H1 (cell line): Measurements from ENCODE around the gene CACNA2D4. TPM values are rescaled to one million over a fixed set of nuclear protein-coding genes. Genes with fewer than 3 reads are reported as not detected.

Source experiments
- CTCF ChIA-PET: fragments of 300-600 bp; sonication (Branson Sonifier 250); formaldehyde crosslinking; loops from one replicate; lab custom pipeline; 2021; ENCODE audit not compliant: partially characterized antibody; lab: Charles Lee
- POLR2A ChIA-PET: fragments of 300-600 bp; sonication (Branson Sonifier 250); formaldehyde crosslinking; loops from one replicate; lab custom pipeline; 2021; ENCODE audit warnings: inconsistent platforms; ENCODE audit not compliant: partially characterized antibody; lab: Charles Lee
- DNase-seq, 2 experiments: peaks; one replicate each; pipeline versions ENCODE4 v3.0.0 to v3.0.0-alpha.2; 2010 to 2022; ENCODE audit warnings: low spot score in 2 of 2, low read depth in 1 of 2, mixed read lengths in 1 of 2
- FAIRE-seq: peaks from 2 replicates; lab custom pipeline; 2011; peaks lifted over from hg19 to GRCh38; lab: Jason Lieb, UNC
- H2AFZ ChIP-seq: 2 replicates; pipeline ENCODE4 v1.8.1; 2012; ENCODE audit warnings: low read length, inconsistent platforms
- H2AK5ac ChIP-seq: 2 replicates; pipeline ENCODE4 v1.6.1; 2013; ENCODE audit warnings: low read depth, low read length
- H2BK120ac ChIP-seq: replicated peaks from 2 replicates; pipeline ENCODE3; 2013; ENCODE audit warnings: low read depth, low read length, inconsistent platforms
- H2BK12ac ChIP-seq: 2 replicates; pipeline ENCODE4 v1.6.1; 2013; ENCODE audit warnings: low read depth, low read length
- H2BK15ac ChIP-seq: 2 replicates; pipeline ENCODE4 v1.6.1; 2013; ENCODE audit warnings: low read length
- H2BK20ac ChIP-seq: 2 replicates; pipeline ENCODE4 v1.6.1; 2013; ENCODE audit warnings: low read length
- H2BK5ac ChIP-seq: 2 replicates; pipeline ENCODE4 v1.6.1; 2013; ENCODE audit warnings: low read depth, low read length
- H3K14ac ChIP-seq: 2 replicates; pipeline ENCODE4 v1.6.1; 2013; ENCODE audit warnings: inconsistent platforms; ENCODE audit not compliant: insufficient read length
- H3K18ac ChIP-seq: 2 replicates; pipeline ENCODE4 v1.6.1; 2013; ENCODE audit warnings: low read length; ENCODE audit errors: extremely low read depth
- H3K23ac ChIP-seq: 2 replicates; pipeline ENCODE4 v1.6.1; 2013; ENCODE audit warnings: inconsistent platforms; ENCODE audit not compliant: insufficient read length
- H3K23me2 ChIP-seq: 2 replicates; pipeline ENCODE4 v1.6.1; 2013; ENCODE audit warnings: low read depth, low read length
- H3K27ac ChIP-seq: 2 replicates; pipeline ENCODE4 v1.6.1; 2011; ENCODE audit warnings: low read depth, low read length, inconsistent platforms
- H3K27me3 ChIP-seq, 4 experiments: replicated peaks in 1 of 4; 1 replicate in 1 of 4; 2 replicates in 3 of 4; pipeline versions ENCODE4 v1.6.1 to v1.8.1; 2011 to 2013; ENCODE audit warnings: low read length in 3 of 4, mild to moderate bottlenecking in 3 of 4, inconsistent platforms in 2 of 4, mixed read lengths in 2 of 4, moderate library complexity in 1 of 4; ENCODE audit not compliant: control insufficient read depth in 3 of 4, insufficient read depth in 3 of 4; ENCODE audit errors: extremely low read depth in 1 of 4
- H3K36me3 ChIP-seq, 4 experiments: 2 replicates each; pipeline versions ENCODE4 v1.6.1 to v1.8.1; 2011 to 2013; ENCODE audit warnings: mild to moderate bottlenecking in 4 of 4, low read length in 3 of 4, moderate library complexity in 2 of 4, control low read depth in 1 of 4, inconsistent platforms in 1 of 4; ENCODE audit not compliant: insufficient read depth in 4 of 4, control insufficient read depth in 2 of 4
- H3K4ac ChIP-seq: replicated peaks from 2 replicates; pipeline ENCODE3; 2013; ENCODE audit warnings: low read length, low read depth, mixed read lengths, inconsistent platforms; ENCODE audit not compliant: insufficient read length
- H3K4me1 ChIP-seq, 4 experiments: replicated peaks in 1 of 4; 1 replicate in 1 of 4; 2 replicates in 3 of 4; pipeline versions ENCODE4 v1.6.1 to v1.8.1; 2011 to 2013; ENCODE audit warnings: low read length in 3 of 4, inconsistent platforms in 2 of 4, mixed read lengths in 1 of 4; ENCODE audit not compliant: insufficient read depth in 4 of 4, control insufficient read depth in 3 of 4
- H3K4me2 ChIP-seq, 2 experiments: 2 replicates each; pipeline versions ENCODE4 v1.6.1 to v1.8.1; 2011 to 2013; ENCODE audit warnings: low read depth in 2 of 2, low read length in 2 of 2, control low read depth in 1 of 2, inconsistent platforms in 1 of 2, mild to moderate bottlenecking in 1 of 2; ENCODE audit not compliant: insufficient read depth in 1 of 2
- H3K4me3 ChIP-seq, 4 experiments: fragments of 200-600, 300-600 bp in 1 of 4; sonication (generic), shearing (Covaris generic), sonication (Bioruptor Twin) in 1 of 4; 2 replicates each; pipeline versions ENCODE4 v1.5.1 to v1.8.1; 2011 to 2016; ENCODE audit warnings: low read length in 4 of 4, low read depth in 3 of 4, control low read depth in 2 of 4, inconsistent platforms in 2 of 4, mild to moderate bottlenecking in 2 of 4, mixed read lengths in 1 of 4, moderate library complexity in 1 of 4; ENCODE audit not compliant: insufficient read depth in 2 of 4; ENCODE audit errors: extremely low read depth in 1 of 4
- H3K56ac ChIP-seq: replicated peaks from 2 replicates; pipeline ENCODE3; 2013; ENCODE audit warnings: low read depth, mild to moderate bottlenecking, mixed read lengths, low read length, inconsistent platforms; ENCODE audit not compliant: insufficient read length
- H3K79me1 ChIP-seq: 2 replicates; pipeline ENCODE4 v1.6.1; 2013; ENCODE audit warnings: low read depth, low read length, control low read depth
- H3K79me2 ChIP-seq, 2 experiments: 2 replicates each; pipeline versions ENCODE4 v1.6.1 to v1.8.1; 2012 to 2013; ENCODE audit warnings: low read length in 2 of 2, mild to moderate bottlenecking in 2 of 2, inconsistent platforms in 1 of 2; ENCODE audit not compliant: insufficient read depth in 2 of 2, control insufficient read depth in 1 of 2
- H3K9ac ChIP-seq, 4 experiments: replicated peaks in 1 of 4; 1 replicate in 1 of 4; 2 replicates in 3 of 4; pipeline versions ENCODE4 v1.6.1 to v1.8.1; 2011 to 2013; ENCODE audit warnings: low read depth in 3 of 4, low read length in 3 of 4, control low read depth in 2 of 4, mild to moderate bottlenecking in 2 of 4, moderate library complexity in 2 of 4, inconsistent platforms in 1 of 4; ENCODE audit errors: extremely low read depth in 1 of 4
- H3K9me3 ChIP-seq, 2 experiments: 2 replicates each; pipeline versions ENCODE4 v1.6.1 to v1.8.1; 2012 to 2013; ENCODE audit warnings: mild to moderate bottlenecking in 2 of 2, moderate library complexity in 2 of 2, control low read depth in 1 of 2, inconsistent platforms in 1 of 2, low read depth in 1 of 2, low read length in 1 of 2, mixed read lengths in 1 of 2; ENCODE audit not compliant: insufficient read depth in 2 of 2
- H4K20me1 ChIP-seq, 2 experiments: replicated peaks in 1 of 2; 2 replicates each; pipeline versions ENCODE3 to v1.8.1; 2011 to 2013; ENCODE audit warnings: inconsistent platforms in 2 of 2, low read length in 2 of 2, mild to moderate bottlenecking in 1 of 2; ENCODE audit not compliant: insufficient read depth in 2 of 2, control insufficient read depth in 1 of 2
- H4K5ac ChIP-seq: 2 replicates; pipeline ENCODE4 v1.6.1; 2013; ENCODE audit warnings: low read length, low read depth, mixed read lengths, inconsistent platforms; ENCODE audit not compliant: insufficient read length
- H4K8ac ChIP-seq: 2 replicates; pipeline ENCODE4 v1.8.0; 2013; ENCODE audit warnings: mild to moderate bottlenecking, moderate library complexity, low read length, inconsistent platforms; ENCODE audit not compliant: insufficient read depth; ENCODE audit errors: extremely low read depth
- H4K91ac ChIP-seq: replicated peaks from 2 replicates; pipeline ENCODE3; 2013; ENCODE audit warnings: low read length, mixed read lengths, inconsistent platforms; ENCODE audit not compliant: insufficient read length
- CTCF ChIP-seq, 3 experiments: IDR thresholded peaks; 1 replicate in 2 of 3; 2 replicates in 1 of 3; pipeline versions ENCODE4 v1.5.1 to v1.6.1; 2011; ENCODE audit warnings: low read length in 3 of 3, mild to moderate bottlenecking in 3 of 3, inconsistent platforms in 2 of 3, low read depth in 1 of 3, moderate library complexity in 1 of 3; ENCODE audit not compliant: insufficient read depth in 1 of 3; ENCODE audit errors: control extremely low read depth in 1 of 3
- HDAC6 ChIP-seq: IDR thresholded peaks from one replicate; pipeline ENCODE4 v1.7.1; 2012; ENCODE audit warnings: low read depth, mild to moderate bottlenecking, inconsistent platforms, low read length, moderate library complexity
- JUN ChIP-seq: IDR thresholded peaks from 2 replicates; pipeline ENCODE4 v1.6.1; 2011; ENCODE audit warnings: low read depth, mild to moderate bottlenecking, improper control_type of control experiment, low read length
- MAFK ChIP-seq: IDR thresholded peaks from 2 replicates; pipeline ENCODE4 v1.6.1; 2012; ENCODE audit warnings: low read depth, mild to moderate bottlenecking, improper control_type of control experiment, low read length
- SP4 ChIP-seq: IDR thresholded peaks from 2 replicates; pipeline ENCODE4 v1.6.1; 2012; ENCODE audit warnings: low read length, inconsistent platforms
- SUZ12 ChIP-seq: fragments of 200-600 bp; sonication (generic); IDR thresholded peaks from 2 replicates; pipeline ENCODE4 v1.6.1; 2012; ENCODE audit warnings: mild to moderate bottlenecking, inconsistent platforms, low read length, moderate library complexity, mixed read lengths
- TAF7 ChIP-seq: optimal IDR thresholded peaks from 2 replicates; pipeline ENCODE3; 2011; ENCODE audit warnings: low read depth, mild to moderate bottlenecking, inconsistent platforms, low read length, moderate library complexity, borderline replicate concordance
- USF2 ChIP-seq: IDR thresholded peaks from 2 replicates; pipeline ENCODE4 v1.6.1; 2011; ENCODE audit warnings: low read length, improper control_type of control experiment
- WGBS, 2 experiments: shearing (Covaris generic) in 1 of 2; methylation state at CpG; one replicate each; pipeline versions ENCODE4 v1.1.6 to v1.1.7; 2013 to 2015; ENCODE audit warnings: low lambda C conversion rate in 2 of 2, mixed read lengths in 2 of 2, inconsistent platforms in 1 of 2, low coverage in 1 of 2, missing lambda C conversion rate in 1 of 2; ENCODE audit not compliant: insufficient replicate concordance in 2 of 2, insufficient coverage in 1 of 2, insufficient read length in 1 of 2; ENCODE audit errors: extremely low coverage in 1 of 2, missing lambda C conversion rate in 1 of 2; 5-methylcytosine and 5-hydroxymethylcytosine counted together
- polyA plus RNA-seq, 7 experiments: library from polyadenylated mRNA; depleted of rRNA in 3 of 7; stranded (reverse) in 5 of 7; unstranded in 2 of 7; fragments of >200 nt in 5 of 7; fragments of 200-250 nt in 2 of 7; gene quantifications; 1 replicate in 5 of 7; 2 replicates in 1 of 7; 4 replicates in 1 of 7; pipeline versions ENCODE4 v1.2.1 to v1.2.3, GENCODE V29; 2011 to 2013; ENCODE audit warnings: missing spikeins in 2 of 7, mixed read lengths in 2 of 7
- total RNA-seq: library from RNA; stranded (reverse); fragmentation: NEBNext Ultra II Directional; extraction: Animal tissue kit (Norgen Biotek cat#: 25700); gene quantifications from 2 replicates; pipeline ENCODE4 v1.2.1, GENCODE V29; 2021

The CACNA2D4 gene
- total and polyA plus RNA-seq, 2 of the 8 experiments (the other 6 are each of a cell fraction or from before 2014, with no cell fraction given), result 0.44 to 0.88 TPM

DNA sequence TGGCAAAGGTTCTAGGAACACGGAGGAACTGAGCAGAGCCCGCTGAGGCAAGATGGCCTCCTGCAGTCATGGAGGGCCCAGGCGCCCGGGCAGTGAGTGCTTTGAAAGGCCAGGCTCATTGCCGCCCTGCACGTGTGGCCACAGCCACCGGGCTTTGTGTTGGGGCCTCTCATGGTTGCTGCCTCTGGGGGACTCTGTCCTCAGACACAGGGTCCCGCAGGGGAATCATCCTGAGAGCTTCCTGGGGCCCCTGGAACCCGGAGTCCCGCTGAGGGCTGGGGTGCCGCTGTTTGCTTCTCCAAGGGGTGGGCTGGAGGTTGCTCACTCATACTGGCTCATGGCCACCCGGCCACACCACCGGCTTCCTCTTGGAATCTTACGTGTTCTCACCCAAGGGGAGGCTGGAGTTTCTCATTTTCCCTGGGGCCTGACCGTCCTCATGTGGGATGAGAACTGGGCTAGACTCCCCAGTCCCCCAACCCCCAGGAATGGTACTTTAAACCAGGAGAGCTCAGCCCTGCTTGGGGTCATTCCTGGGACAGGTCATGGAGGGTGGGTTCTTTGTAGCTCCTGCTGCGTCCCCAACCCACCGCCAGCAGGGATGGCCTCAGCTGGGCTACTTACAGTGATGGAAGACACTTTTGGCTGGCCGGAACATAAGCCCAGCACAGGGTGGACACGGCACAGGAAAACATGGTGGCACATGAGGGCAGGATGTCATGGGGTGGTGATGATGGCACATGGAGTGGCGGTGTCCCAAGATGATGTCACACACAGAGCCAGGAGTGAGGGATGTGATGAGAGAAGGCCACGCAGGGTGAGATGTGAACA, 119.2 kb downstream of the CACNA2D4 start:
- H2BK20ac ChIP-seq, result no peak overlapping the region
- ChIA-PET CTCF (interaction anchor here (0.6 to 14.3 kb wide), 13 partner anchors 9 to 151 kb away, joined by 3 to 188 read pairs (median 8); no protein-coding TSS in a partner anchor), POLR2A (interaction anchor here (1.0 kb wide), 1 partner anchor 144 kb away, joined by 3 read pairs; no protein-coding TSS in a partner anchor)
- H4K5ac ChIP-seq, result no peak overlapping the region
- no peaks in the 10 kb centered on the region for H3K36me3 ChIP-seq
- no peaks in the 10 kb centered on the region for H4K20me1 ChIP-seq
- H3K79me2 ChIP-seq, result no peaks in the 10 kb centered on the region
- H3K4me1 ChIP-seq, result peaks cover 0 to 12% (median 1%) of the 10 kb centered on the region in 4 experiments; a peak in 5 of 7 replicates
- no peak overlapping the region for H4K8ac ChIP-seq
- peaks cover 11% of the 10 kb centered on the region for H3K23me2 ChIP-seq
- H3K4me3 ChIP-seq, result no peak overlapping the region
- no peak for FAIRE-seq
- no peak overlapping the region for H2BK5ac ChIP-seq
- no peak overlapping the region for H3K9ac ChIP-seq
- H3K4me2 ChIP-seq, result no peak overlapping the region
- H2BK12ac ChIP-seq, result peak overlapping the region; percentile 6; the same call in 1 of the 2 replicates
- H2BK15ac ChIP-seq, result peak overlapping the region; percentile 4; the same call in 1 of the 2 replicates
- DNase-seq, result no peak
- no peak overlapping the region for H2AK5ac ChIP-seq
- no peak overlapping the region for H2AFZ ChIP-seq
- no peak overlapping the region for H3K4ac ChIP-seq
- H4K91ac ChIP-seq, result no peak overlapping the region
- H3K79me1 ChIP-seq, result no peaks in the 10 kb centered on the region
- no peak overlapping the region for H2BK120ac ChIP-seq
- 90% methylated on average over 20 of the region's 21 CpGs; no CpG with 5 or more reads in 1 of the 2 experiments for WGBS, 2 experiments
- H3K23ac ChIP-seq, result no peak overlapping the region
- no peaks in the 10 kb centered on the region for H3K9me3 ChIP-seq
- no peak overlapping the region for H3K14ac ChIP-seq
- peaks cover 1 to 11% (median 7%) of the 10 kb centered on the region in 4 experiments; a peak in 6 of 7 replicates for H3K27me3 ChIP-seq
- H3K18ac ChIP-seq, result no peak overlapping the region
- no peak overlapping the region for H3K56ac ChIP-seq
- no peak overlapping the region for H3K27ac ChIP-seq
- TF ChIP-seq HDAC6 (no peak), USF2 (no peak), SP4 (no peak), SUZ12 (no peak), JUN (no peak), CTCF (IDR thresholded peaks at IDR 0.05; ENCODE audit: control extremely low read depth in 1 of 3, insufficient read depth in 1 of 3, low read depth in 1 of 3, low read length in 3 of 3) (no peak), TAF7 (no peak), MAFK (no peak)
